Liver (tissue), 3 donors: Measurements from ENCODE around the gene PARD3B.

ENCODE experiments used
- ATF3 ChIP-seq: IDR thresholded peaks from 2 replicates; pipeline ENCODE4 v1.6.1; 2016; ENCODE audit warnings: antibody characterized with exemption
- CTCF ChIP-seq: fragments of 150-350 bp; IDR thresholded peaks from 2 replicates; pipeline ENCODE4 v1.5.1; 2017; ENCODE audit warnings: improper control_type of control experiment, low read depth, low read length; ENCODE audit not compliant: missing input control
- FOXA1 ChIP-seq: IDR thresholded peaks from 2 replicates; pipeline ENCODE4 v1.6.1; 2016; ENCODE audit warnings: antibody characterized with exemption
- GABPA ChIP-seq, 2 donors: IDR thresholded peaks in 1 of 2; conservative IDR thresholded peaks in 1 of 2; 2 replicates each; pipeline ENCODE4 v1.6.1; 2016; ENCODE audit warnings: antibody characterized with exemption in 2 of 2, mild to moderate bottlenecking in 1 of 2, moderate library complexity in 1 of 2
- JUND ChIP-seq, 2 donors: IDR thresholded peaks; 2 replicates each; pipeline ENCODE4 v1.6.1; 2016; ENCODE audit warnings: antibody characterized with exemption in 2 of 2
- MAX ChIP-seq: IDR thresholded peaks from 2 replicates; pipeline ENCODE4 v1.6.1; 2016; ENCODE audit warnings: antibody characterized with exemption
- RAD21 ChIP-seq, 2 donors: IDR thresholded peaks; 2 replicates each; pipeline ENCODE4 v1.6.1; 2016; ENCODE audit warnings: antibody characterized with exemption in 2 of 2, mild to moderate bottlenecking in 2 of 2
- REST ChIP-seq: IDR thresholded peaks from 2 replicates; pipeline ENCODE4 v1.6.1; 2016; ENCODE audit warnings: antibody characterized with exemption, mild to moderate bottlenecking
- RXRA ChIP-seq, 2 donors: IDR thresholded peaks; 2 replicates each; pipeline ENCODE4 v1.6.1; 2017 to 2018; ENCODE audit warnings: antibody characterized with exemption in 2 of 2, mild to moderate bottlenecking in 1 of 2
- SP1 ChIP-seq: IDR thresholded peaks from 2 replicates; pipeline ENCODE4 v1.6.1; 2018; ENCODE audit warnings: antibody characterized with exemption, mild to moderate bottlenecking
- TAF1 ChIP-seq: conservative IDR thresholded peaks from 2 replicates; pipeline ENCODE4 v1.6.1; 2016; ENCODE audit warnings: antibody characterized with exemption, mild to moderate bottlenecking
- YY1 ChIP-seq: IDR thresholded peaks from 2 replicates; pipeline ENCODE4 v1.6.1; 2016; ENCODE audit warnings: antibody characterized with exemption, mild to moderate bottlenecking
- ZBTB33 ChIP-seq: IDR thresholded peaks from 2 replicates; pipeline ENCODE4 v1.6.1; 2016; ENCODE audit warnings: antibody characterized with exemption
- donor health status: healthy.
- donor health status: healthy.

GRCh38 chr2:204539019-204539385, 6.3 kb upstream of the PARD3B start:
- TF ChIP-seq CTCF = no peak
- no peak for TF ChIP-seq ATF3
- no peak for TF ChIP-seq FOXA1
- no peak for TF ChIP-seq YY1
- no peak for TF ChIP-seq ZBTB33
- TF ChIP-seq RAD21 (IDR thresholded peaks at IDR 0.05) = no peak
- no peak for TF ChIP-seq JUND (IDR thresholded peaks at IDR 0.05)
- TF ChIP-seq REST = no peak
- no peak for TF ChIP-seq SP1
- no peak for TF ChIP-seq TAF1
- TF ChIP-seq MAX = no peak
- TF ChIP-seq GABPA (IDR thresholded peaks at IDR 0.05 in 1 of 2, conservative IDR thresholded peaks at IDR 0.05 in 1 of 2) = no peak
- no peak for TF ChIP-seq RXRA (IDR thresholded peaks at IDR 0.05)
